HG03457 (cell line): ENCODE data around the gene UBXN2A.

Experiments used
- ATAC-seq: cut with Tn5 transposase; IDR thresholded peaks from one replicate; pipeline ENCODE4 v1.9.1; 2021; ENCODE audit warnings: moderate number of reproducible peaks; ENCODE audit not compliant: unreplicated experiment

The UBXN2A gene, protein sequence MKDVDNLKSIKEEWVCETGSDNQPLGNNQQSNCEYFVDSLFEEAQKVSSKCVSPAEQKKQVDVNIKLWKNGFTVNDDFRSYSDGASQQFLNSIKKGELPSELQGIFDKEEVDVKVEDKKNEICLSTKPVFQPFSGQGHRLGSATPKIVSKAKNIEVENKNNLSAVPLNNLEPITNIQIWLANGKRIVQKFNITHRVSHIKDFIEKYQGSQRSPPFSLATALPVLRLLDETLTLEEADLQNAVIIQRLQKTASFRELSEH

DNA sequence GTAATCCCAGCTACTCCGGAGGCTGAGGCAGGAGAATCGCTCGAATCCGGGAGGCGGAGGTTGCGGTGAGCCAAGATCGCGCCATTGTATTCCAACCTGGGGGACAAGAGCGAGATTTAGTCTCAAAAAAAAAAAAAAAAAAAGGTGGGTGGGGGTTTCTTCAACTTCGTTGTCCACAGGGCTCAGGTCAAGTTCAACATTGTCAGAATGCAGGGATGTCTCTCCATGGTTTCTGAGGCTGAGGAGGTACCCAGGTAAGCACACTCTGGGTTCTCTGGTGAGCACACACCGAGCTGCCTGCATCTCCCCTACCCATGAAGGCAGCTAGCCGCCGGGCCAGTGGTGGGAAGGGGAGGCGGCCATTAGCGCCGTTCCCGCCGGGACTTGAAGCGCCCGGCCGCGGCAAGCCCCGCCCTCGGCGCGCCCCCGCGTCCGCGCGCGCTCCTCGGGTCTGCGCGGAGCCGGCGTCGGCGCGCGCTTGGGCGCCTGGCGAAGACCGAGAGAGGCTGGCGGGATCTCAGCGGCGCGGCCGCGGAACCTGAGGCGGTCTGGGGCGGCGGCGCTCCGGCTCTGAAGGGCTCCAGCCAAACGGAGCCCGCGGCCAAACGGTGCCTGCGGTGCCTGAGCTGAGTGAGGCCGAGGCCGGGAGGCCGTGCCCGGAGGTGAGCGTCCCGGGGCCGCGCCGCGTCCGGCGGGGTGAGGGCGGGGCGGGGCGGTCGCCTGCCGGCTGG lies at the start of gene UBXN2A:
Gene UBXN2A (plus strand): TSS at position 477 of the 731 bp plus-strand sequence. CDS start 17,852 bp downstream, outside the sequence.
- peak; percentile 67 for ATAC-seq

DNA sequence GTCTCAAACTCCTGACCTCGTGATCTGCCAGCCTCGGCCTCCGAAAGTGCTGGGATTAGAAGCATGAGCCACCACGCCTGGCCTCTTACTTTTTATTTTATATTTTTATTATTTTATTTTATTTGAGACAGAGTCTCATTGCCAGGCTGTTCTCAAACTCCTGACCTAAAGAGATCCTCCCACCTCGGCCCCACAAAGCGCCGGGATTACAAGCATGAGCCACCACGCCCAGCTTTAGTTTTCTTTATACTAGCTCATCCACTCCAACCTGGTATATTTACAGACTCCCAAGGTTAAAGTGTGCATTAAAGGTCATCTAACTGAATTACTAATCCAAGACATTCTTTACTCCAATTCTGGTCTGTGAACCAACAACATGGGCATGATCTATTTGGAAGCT lies 40.1 kb upstream of the UBXN2A start:
- no peak for ATAC-seq

DNA sequence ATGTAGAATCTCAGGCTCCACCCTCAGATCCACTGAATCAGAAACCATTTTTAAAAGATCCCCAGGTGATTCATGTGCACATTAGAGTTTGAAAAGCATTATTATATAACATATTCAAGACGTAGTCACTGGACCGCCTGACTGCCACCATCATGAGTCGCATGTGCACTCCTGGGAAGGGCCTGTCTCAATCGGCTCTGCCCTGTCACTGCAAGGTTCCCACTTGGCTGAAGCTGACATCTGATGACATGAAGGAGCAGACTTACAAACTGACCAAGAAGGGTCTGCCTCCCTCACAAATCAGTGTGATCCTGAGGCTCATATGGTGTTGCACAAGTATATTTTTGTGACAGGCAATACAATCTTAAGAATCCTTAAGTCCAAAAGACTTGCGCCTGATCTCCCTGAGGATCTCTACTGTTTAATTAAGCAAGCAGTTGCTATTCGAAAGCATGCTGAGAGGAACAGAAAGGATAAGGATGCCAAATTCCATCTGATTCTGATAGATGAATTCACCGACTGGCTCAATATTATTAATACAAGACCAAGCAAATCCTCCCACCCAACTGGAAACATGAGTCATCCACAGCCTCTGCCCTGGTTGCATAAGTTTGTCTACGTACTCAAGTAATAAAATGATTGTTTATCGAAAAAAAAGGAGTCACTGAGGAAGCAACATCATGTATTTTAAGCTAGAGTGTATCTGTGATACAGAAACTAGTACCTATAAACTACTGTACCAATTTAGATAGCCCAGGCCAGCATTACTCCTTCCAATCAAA lies 39.5 kb upstream of the UBXN2A start:
- ATAC-seq, result no peak

DNA sequence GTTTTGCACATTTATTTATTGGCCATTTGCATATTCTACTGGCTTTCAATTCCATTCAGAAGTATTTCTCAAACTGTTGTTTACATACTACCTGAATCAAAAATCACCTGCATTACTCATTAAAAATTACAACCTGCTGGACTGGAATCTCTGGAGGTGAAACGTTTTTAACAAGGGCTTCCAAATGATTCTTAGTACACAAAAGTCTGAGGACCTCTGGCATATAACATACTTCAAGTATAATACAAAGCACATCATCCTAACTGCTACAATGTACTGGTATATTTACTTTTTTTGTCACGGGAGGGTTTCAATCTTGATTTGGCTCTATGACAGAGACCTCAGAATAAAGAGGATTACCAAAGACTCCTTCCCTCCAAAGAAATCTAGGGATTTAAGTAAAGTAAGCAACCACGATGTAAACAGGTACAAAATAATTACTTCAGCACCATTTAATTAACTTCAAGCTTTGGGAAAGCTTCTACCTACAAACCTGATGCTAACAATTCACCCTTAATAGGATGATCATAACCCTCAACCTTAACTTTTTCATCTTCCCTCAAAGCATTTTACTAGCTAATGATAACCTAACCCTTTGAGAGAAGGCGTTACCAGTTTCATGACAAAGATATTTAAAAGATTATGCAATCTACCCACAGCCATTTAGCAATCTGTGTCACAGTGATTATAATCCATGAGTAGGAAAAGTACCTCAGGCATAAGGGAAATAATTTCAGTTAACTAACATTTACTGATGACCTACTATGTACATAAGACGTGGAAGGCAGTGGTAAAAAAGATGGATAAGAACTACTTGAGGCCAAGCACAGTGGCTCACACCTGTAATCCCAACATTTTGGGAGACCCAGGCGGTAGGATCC lies 38.1 kb upstream of the UBXN2A start:
- ATAC-seq, result no peak

DNA sequence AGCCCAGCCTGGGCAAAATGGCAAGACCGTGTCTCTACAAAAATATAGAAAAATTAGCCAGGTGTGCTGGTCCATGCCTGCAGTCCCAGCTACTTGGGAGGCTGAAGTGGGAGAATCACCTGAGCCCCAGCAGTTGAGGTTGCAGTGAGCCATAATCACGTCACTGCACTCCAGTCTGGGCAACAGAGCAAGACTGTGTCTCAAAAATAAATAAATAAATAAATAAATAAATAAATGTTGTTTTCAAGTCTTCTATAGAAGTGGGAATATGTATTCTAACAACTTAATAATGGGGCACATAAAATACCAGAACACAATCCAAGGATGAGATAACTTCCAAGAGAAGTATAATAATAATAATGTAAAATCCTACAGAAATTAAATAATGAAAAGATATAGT lies 37.2 kb upstream of the UBXN2A start:
- ATAC-seq, result no peak

DNA sequence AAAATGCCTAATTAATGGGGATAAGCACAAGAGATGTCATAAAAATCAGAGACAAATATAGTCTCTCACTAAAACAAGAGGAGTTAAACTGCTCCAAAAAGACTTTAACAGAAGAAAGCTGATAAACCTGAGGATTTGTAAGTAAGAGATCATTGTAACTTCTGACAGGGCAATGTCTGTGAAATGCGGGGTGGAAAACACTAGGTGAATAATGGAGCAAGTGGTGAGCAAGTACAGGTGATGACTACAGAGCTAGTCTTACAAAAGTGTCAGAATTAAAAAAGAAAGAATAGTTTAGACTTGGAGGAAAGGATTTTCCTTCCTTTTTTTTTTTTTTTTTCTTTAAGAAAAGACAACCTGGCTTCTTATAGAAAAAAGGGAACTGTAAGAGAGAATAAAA lies 36.0 kb upstream of the UBXN2A start:
- no peak for ATAC-seq

DNA sequence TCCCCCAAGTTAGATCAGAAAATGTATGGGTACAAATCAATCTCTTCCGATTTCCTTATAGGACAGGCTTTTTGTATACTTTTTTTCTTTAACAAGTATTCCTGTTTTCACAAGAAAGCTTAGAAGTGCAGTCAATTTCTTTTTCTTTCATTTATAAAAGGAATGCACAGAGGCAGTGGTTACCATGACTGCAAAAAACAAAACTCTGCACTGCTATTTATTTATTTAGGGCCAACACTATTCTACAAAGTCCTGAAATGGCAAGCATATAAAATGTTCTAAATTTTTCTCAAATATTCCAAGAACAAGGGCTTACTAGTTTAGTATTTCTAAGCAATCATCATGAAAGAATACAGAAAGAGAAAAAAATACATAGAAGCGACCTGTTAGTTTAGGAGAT lies 35.6 kb upstream of the UBXN2A start:
- ATAC-seq, result no peak

DNA sequence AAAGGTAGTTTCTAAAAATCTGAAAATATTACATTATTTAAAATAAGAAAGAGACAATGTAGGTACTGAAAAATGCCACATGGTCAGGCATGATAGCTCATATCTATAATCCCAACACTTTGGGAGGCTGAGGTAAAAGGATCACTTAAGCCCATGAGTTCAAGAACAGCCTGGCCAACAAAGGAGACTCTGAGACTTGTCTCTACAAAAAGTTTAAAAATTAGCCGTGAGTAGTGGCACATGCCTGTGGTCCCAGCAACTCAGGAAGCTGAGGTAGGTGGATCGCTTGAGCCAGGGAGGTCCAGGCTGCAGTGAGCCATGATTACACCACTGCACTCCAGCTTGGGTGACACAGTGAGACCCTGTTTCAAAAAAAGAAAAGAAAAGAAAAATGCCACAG lies 35.1 kb upstream of the UBXN2A start:
- no peak for ATAC-seq

DNA sequence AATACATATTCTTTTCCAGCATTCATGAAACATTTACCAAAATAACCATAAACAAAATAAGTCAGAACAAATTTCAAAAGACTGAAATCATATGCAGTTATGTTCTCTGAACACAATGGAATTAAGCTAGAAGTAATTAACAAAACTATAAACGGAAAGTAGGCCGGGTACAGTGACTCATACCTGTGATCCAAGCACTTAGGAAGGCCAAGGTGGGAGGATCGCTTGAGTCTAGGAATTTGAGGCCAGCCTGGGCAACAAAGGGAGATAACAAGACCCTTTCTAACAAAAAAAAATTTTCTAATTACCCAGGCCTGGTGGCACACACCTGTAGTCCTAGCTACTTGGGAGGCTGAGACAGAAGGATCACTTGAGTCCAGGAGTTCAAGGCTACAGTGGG lies 28.2 kb upstream of the UBXN2A start:
- ATAC-seq, result no peak

DNA sequence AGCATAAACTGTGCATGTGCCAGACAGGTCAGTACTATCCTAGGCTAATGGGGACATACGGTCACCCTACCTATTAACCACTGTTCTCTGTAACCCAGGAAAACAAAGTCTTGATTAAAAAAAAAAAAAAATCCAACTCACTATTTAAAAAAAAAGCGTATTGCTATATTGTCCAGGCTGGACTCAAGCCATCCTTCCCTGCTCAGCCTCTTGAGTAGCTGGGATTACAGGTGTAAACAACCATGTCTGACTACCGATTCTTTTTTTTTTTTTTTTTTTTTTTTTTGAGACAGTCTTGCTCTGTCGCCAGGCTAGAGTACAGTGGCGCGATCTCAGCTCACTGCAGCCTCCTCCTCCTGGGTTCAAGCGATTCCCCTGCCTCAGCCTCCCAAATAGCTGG lies 24.9 kb upstream of the UBXN2A start:
- ATAC-seq, result no peak

DNA sequence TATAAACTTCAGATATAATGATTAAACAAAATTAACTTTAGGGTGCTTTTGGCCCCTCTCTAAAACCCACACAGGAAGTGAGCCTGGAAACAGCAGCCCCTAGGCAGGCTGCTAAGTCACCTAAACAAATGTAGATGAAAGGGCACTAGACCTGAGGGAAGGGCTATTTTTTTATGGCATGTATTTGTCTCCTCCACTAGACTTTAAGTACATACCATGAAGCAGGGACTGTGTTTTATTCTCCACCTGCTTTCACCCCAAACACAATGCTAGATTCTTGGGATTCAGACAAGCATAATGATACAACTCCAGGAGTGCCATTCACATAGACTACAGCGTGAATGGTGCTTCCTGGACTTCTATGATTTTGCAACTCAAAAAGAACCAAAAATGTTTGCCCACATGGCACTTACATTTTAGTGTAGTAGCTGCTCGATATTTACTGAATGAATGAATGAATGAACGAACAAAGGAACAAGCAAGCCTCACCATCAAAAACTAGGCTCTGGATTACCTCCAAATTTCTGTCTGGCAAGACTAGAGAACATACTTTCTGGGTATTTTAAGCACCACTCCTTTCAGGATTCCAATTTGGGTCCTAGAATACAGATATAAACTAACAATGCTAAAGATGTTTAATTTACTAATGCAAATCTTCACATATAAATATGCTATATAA lies 23.4 kb upstream of the UBXN2A start:
- ATAC-seq, result peak; percentile 56

DNA sequence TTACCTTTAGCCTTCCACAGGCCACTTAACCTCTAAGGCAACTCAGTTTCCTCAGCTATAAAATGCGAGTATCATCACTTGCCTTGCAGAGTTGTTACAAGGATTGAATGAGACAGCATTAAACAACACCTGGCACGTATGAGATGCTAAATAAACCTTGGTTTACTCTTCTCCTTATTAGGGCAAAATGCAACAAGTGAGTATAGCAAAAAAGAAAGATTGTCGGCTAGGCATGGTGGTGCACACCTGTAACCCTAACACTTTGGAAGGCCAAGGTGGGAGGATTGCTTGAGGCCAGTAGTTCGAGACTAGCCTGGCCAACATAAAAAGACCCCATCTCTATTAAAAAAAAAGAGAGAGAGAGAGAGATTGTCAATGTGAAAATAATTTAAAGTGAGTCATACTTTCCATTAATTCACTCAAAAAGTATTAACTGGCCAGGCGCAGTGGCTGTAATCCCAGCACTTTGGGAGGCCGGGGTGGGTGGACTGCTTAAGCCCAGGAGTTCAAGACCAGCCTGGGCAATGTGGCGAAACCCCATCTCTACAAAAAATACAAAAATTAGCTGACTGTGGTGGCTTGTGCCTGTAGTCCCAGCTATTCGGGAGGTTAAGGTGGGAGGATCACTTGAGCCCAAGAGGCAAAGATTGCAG lies 21.3 kb upstream of the UBXN2A start:
- ATAC-seq, result no peak

DNA sequence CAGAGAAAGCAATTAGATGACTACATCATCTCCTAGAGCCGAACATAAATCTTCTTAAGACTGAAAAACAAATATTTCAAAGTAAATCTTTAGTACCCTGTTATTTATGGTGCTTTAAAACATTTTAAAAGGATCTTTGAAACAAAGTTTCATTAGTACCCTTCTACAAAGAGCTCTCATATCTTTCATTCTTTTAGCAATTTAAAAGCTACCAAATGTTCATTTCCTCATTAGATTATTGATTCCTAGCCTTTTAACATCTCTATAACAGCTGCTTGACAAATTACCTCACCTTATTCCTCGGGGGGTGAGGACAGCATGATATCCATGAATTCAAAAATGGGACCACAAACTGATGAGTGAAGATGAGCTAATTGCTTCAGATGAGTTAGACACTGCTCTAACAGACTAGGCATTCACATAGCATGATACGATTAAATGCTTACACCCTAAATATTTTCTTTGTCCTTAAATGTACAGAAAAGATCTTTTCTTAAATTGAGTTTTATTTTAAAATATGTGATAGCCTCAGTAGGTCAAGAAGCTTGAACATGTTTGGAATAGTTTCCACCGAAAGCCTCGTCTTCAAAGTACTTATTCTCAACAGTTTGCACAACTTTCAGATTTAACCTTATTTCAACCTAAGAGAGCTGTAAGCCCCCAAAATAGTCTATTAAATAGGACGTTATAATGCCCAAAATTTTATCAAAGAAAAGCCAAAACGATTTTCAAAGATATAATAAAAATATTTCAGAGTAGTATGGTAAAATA lies 15.5 kb upstream of the UBXN2A start:
- ATAC-seq, result no peak

DNA sequence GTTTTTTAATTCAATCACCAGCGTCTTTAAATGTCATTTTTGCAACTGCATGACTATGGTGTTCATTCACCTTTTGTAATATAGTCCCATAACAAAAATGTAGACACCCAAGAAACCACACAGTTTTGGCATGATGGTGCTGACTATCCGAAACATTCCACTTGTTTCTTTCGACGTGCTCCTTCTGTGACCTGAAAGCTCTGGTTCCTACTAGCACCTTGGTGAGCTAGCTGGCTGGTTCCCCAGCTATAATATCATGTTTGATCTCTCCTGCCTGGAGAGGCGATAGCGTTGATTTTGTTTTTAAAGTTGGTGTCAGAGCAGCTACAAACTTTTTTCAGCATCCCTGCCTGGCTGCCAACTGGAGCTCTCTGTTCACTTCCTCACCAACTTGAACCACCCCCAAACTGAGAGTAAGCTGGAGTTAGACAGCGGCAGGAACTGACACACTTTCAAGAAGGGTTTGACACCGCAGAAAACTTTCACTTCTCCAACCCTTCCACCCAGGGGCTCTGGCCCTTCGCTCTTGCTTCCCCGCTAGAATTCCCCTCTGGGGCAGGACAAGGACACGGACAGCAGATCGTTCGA lies 14.5 kb upstream of the UBXN2A start:
- peak; percentile 46 for ATAC-seq

DNA sequence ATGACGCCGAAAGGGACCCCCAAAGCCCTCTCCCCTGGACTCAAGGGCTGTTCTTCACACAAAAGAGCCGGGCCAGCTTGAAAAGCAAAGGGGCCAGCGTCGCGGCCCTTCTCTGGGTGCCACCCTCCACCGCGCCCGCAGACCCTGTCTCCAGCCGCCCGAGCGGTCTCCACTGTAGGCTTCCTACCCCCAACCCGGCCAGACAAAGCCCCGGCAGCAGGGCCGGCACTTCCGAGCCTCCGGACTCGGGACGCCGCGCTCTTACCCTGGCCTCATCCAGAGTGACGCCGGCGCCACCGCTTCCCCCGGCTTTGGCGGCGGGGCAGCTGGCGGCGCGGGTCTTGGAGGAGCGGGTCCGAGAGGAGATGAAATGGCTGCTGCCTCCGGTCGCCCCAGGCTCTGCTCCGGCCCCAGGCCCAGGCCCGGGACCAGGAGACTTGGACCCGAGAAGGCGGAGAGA lies 13.9 kb upstream of the UBXN2A start:
- ATAC-seq, result peak; percentile 11

DNA sequence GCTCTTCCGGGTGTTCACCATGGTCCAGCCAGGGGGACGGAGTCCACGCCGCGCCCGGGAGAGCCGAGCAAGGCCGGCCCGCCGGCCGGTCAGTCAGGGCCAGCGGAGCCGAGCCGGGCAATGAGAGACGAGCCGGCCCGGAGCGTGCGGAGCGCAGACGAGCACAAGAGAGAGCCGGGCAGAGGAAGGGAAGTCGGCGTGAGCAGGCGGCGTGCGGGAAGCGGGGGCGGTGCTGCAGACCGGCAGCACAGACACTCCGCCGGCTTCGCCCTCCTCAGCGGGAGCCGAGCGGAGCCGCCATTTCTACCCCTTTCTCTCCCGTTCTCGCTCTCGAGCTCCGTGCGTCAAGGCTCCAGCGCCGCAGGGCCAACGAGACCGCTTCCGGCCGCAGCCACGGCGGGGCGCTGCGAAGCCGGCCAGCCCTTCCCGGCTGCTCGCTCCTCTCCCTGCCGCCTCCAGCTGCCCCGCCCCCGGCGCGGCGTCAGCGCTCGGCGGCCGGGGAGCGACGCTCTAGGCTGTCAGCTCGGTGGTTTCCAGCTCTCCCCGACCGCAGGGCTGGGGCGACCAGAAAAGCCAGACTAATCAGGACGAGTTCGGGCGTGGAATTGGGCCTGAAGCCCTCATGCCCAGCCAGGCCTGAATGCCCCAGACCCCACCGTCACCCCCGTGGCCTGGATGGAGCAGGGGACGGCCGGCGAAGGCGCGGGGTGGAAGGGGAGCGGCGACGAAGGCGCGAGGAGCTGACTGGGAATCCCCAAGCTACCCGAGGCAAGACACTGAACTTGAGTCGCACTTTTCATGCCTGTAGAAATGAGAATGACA lies 13.3 kb upstream of the UBXN2A start, which contains the start of gene ATAD2B:
Gene ATAD2B (minus strand): TSS at position 374 of the 822 bp plus-strand sequence. CDS start 353 bp downstream, at position 21.
- peak; percentile 73 for ATAC-seq

DNA sequence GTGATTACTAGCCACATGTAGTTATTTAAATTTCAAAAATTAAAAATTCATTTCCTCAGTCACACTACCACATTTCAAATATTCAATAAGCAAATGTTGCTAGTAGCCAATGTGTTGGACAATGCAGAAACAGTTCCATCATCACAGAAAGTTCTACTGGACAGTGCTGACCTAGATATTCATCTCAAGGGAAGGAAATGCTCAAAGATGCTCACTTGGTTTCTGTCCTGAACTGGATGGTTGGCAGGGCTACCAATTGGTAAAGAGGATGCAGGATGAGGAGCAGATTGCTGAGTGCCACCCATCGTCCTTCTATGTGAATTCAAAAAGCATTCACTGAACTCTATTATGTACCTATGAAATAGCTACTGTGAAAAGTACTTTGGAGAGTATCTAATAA lies 6.0 kb upstream of the UBXN2A start:
- no peak for ATAC-seq
